AG09319 (cell line): ENCODE data around the gene CAPG.
"Not testable (repeated sequence)": the region's sequence is repeated elsewhere in the genome, so short reads cannot be mapped to it uniquely, and the experiment has no call there.

Experiments used
- DNase-seq: peaks from one replicate; pipeline ENCODE4 v3.0.0-alpha.2; 2010; ENCODE audit warnings: low read depth; ENCODE audit errors: extremely low read depth
- TF ChIP-seq, protein P1 (sequence below): IDR thresholded peaks from 2 replicates; pipeline ENCODE4 v1.5.1; 2011; ENCODE audit warnings: low read depth, mild to moderate bottlenecking, inconsistent platforms, low read length, moderate library complexity

CAPG gene

DNA sequence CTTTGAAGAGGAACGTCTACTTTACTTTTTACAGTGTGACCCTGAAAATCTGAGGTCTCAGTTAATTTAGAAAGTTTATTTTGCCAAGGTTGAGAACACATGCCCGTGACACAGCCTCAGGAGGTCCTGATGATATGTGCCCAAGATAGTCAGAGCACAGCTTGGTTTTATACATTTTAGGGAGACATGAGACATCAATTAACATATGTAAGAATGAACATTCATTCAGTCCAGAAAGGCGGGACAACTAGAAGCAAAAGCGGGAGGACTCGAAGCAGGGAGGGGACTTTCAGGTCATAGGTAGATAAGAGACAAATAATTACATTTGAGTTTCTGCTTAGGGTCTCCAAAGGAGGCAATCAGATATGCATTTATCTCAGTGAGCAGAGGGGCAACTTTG lies 31.9 kb downstream of the CAPG start:
- DNase-seq: no peak
- TF ChIP-seq, protein P1, sequence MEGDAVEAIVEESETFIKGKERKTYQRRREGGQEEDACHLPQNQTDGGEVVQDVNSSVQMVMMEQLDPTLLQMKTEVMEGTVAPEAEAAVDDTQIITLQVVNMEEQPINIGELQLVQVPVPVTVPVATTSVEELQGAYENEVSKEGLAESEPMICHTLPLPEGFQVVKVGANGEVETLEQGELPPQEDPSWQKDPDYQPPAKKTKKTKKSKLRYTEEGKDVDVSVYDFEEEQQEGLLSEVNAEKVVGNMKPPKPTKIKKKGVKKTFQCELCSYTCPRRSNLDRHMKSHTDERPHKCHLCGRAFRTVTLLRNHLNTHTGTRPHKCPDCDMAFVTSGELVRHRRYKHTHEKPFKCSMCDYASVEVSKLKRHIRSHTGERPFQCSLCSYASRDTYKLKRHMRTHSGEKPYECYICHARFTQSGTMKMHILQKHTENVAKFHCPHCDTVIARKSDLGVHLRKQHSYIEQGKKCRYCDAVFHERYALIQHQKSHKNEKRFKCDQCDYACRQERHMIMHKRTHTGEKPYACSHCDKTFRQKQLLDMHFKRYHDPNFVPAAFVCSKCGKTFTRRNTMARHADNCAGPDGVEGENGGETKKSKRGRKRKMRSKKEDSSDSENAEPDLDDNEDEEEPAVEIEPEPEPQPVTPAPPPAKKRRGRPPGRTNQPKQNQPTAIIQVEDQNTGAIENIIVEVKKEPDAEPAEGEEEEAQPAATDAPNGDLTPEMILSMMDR: no peak

DNA sequence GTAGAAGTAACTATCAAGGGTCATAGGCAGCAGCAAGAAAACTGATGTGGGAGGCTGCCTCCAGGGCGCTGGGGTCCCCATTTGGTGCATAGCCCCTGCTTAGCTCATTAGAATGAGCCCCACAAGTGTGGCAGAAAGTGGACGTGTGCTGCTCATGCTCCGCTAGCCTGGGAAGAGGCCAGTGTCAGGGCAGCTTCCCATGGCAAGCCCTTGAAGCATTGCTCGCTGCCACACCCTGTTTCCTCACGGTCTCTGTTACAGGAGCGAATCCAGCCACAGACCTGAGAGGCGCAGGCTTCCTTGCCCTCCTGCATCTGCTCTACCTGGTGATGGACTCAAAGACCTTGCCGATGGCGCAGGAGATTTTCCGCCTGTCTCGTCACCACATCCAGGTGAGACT lies 33.1 kb downstream of the CAPG start:
- DNase-seq: no peak
- TF ChIP-seq, protein P1: no peak

DNA sequence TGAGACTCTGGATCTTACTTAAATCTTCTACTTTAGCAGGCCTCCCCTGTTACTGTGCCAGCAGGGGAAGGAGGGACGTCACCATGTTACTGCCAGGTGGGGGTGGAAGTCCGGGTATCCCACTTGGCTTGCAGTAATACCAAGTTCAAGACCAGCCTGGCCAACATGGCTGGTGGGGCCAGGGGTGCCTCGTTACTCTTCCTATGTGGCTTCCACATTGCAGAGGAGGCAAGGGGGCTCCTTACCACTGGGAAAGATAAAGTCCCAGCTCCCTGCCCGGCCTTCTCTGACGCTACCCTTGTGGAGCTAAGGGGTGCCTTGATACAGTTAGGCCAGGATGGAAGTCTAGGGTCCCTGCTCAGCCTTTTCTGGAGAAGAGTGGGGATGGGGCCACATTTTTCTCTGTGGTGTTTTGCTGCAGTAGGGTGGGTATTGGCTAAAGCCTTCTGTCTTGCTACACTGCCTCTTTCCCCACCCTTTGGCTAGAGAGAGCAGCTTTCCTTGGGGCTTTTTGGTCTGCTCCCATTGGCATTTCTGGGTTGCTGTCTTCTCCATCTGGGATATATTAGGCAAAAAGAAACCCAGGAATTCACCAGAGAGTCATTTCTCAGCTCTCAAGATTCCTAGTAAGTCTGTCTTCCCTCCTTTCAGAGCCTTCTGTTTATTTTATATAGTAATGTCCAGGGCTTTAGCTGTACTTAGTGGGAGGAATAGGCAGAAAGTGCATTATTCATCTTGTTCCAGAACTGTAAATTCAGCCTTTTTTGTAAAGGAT lies 33.7 kb downstream of the CAPG start:
- peak; percentile 56 for DNase-seq
- TF ChIP-seq, protein P1: no peak

DNA sequence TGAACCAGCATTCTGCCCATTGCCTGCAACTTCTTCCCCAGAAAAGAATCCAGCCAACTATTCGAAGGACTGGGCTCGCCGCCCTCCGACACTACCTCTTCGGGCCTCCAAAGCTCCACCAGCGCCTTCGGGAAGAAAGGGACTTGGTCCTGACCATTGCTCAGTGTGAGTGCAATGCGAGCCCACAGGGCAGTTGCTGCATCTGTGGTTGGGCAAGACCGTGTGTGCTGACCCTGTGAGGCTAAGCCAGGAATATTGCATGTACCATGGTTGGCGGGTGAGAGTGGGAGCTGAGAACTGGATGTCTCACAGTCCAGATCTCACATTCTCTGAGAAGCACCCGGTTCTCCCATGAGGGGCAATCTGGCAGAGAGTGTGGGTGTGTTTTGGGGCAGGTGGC lies 39.1 kb downstream of the CAPG start:
- no peak for DNase-seq
- TF ChIP-seq, protein P1: no peak

DNA sequence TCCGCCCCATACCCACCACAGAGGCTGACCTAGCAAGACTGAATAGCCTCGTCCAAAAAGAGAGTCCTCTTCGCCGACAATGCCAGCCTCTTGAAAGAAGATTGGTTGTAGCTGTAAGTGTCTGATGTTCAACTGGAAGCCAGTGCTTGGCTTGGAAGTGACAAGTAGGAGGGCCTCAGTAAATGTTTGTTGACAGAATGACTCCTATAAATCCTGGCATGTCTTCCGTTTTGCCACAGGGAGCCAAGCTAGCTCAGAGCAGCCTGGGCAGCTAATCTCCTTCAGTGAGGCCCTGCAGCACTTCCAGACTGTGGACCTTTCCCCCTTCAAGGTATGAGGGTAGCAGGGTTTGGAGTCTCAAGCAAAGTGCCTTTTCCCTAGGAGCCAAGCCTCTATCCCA lies 40.7 kb downstream of the CAPG start:
- TF ChIP-seq, protein P1: no peak
- no peak for DNase-seq

DNA sequence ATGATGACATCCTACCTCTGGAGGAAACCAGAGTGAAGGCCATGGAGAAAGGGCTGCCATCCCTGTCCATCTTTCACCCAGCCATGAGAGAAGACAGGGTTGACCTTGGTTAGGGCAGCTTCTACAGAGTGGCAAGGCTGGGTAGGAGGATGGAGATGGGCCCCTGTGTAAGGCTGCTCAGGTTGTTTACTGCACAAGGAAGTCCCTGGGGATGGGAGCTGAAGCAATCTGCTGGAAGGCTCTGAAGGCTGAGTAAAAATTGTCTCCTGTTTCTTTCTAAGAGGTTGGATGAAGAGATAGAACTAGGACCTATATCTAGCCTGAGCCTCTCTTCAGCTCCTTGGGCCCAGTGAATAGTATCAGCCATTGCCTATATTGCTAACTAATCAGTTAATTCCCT lies 41.2 kb downstream of the CAPG start:
- TF ChIP-seq, protein P1: no peak
- DNase-seq: no peak

DNA sequence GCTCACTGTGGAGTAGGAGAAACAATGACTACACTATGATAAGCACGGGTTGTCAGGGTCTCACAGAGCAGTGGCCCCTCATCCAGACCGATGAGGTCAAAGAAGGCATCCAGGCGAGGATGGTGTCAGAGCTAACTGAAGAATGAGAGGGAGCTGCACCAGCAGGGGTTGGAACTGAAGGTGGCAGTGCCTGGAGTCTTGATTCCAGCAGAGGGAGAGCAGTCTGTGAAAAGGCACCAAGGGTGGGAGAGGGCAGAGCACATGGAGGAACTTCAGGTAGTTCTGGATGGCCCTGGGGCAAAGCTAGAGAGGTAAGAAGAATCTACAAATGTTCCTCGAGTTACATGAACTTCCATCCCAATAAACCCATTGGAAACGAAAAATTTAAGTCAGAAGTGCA lies 43.0 kb downstream of the CAPG start:
- TF ChIP-seq, protein P1: no peak

DNA sequence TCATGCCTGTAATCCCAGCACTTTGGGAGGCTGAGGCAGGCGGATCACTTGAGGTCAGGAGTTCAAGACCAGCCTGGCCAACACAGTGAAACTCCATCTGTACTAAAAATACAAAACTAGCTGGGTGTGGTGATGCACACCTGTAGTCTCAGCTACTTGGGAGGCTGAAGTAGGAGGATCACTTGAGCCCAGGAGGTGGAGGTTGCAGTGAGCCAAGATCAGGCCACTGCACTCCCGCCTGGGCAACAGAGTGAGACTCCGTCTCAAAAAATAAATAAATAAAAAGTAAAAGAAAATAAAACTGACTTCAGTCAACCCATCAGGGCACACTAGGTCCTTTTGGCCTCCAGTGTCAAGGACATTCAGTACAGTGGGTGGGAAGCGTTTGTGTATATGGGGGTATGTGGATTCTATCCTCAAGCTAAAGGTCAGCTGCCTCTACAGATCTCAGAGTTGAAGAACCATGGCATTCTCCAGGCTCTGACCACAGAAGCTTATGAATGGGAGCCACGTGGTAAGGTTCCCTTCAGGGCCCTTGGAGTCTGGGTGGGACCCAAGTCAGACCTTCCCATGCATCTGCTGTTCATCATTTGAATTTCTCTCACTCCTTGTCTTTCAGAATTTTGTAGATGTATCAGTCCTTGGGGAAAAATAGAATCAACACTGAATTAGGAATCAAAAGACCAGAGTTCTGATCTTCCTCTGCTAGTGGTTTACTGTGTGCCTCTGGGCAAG lies 47.3 kb downstream of the CAPG start:
- DNase-seq: not testable (repeated sequence)

More for the DNA sequence above, 43.0 kb downstream of the CAPG start:
- DNase-seq: no peak
